HL-60 (cell line): ENCODE measurements around the gene DLEC1.

ENCODE experiments used
- DNase-seq, 2 experiments: peaks; one replicate each; pipeline ENCODE4 v3.0.0-alpha.2; 2010 to 2020; ENCODE audit warnings: low read depth in 1 of 2, low spot score in 1 of 2
- H3K27ac ChIP-seq: fragments of 250-450 bp; sonication (Bioruptor Pico); replicated peaks from 2 replicates; pipeline ENCODE4 v1.5.1; 2020; ENCODE audit warnings: mild to moderate bottlenecking, moderate library complexity
- H3K27me3 ChIP-seq: fragments of 250-450 bp; sonication (Bioruptor Pico); 2 replicates; pipeline ENCODE4 v1.5.1; 2021; ENCODE audit warnings: mild to moderate bottlenecking, moderate library complexity; ENCODE audit not compliant: insufficient read depth, poor library complexity, severe bottlenecking
- H3K4me3 ChIP-seq: replicated peaks from 2 replicates; pipeline ENCODE4 v1.5.1; 2011; ENCODE audit warnings: mild to moderate bottlenecking, control low read depth, low read length; ENCODE audit not compliant: insufficient read depth
- GABPA ChIP-seq: IDR thresholded peaks from 2 replicates; pipeline ENCODE4 v1.6.1; 2012; ENCODE audit warnings: low read depth
- POLR2AphosphoS5 ChIP-seq: IDR thresholded peaks from 2 replicates; pipeline ENCODE4 v1.6.1; 2012; ENCODE audit warnings: low read depth
- SPI1 ChIP-seq: IDR thresholded peaks from 2 replicates; pipeline ENCODE4 v1.6.1; 2012; ENCODE audit warnings: low read depth, mild to moderate bottlenecking, borderline replicate concordance
- TF ChIP-seq, protein P1 (sequence below): IDR thresholded peaks from 2 replicates; pipeline ENCODE4 v1.6.1; 2012; ENCODE audit warnings: low read depth; ENCODE audit not compliant: insufficient replicate concordance
- TF ChIP-seq, protein P2 (sequence below): IDR thresholded peaks from one replicate; pipeline ENCODE4 v1.5.1; 2011; ENCODE audit warnings: low read length, control low read depth, inconsistent platforms; ENCODE audit not compliant: insufficient read depth

The DLEC1 gene

GRCh38 chr3:38111696-38112377 is 72.8 kb downstream of the DLEC1 start:
- Histone ChIP-seq H3K27me3 (no peaks in the 10 kb centered on the region), H3K4me3 (no peak overlapping the region), H3K27ac (no peak overlapping the region)
- TF ChIP-seq GABPA (no peak), SPI1 (peak; percentile 64; the same call in 1 of the 2 replicates)
- DNase-seq = peak in 1 of 2 experiments; percentile 30

DNA sequence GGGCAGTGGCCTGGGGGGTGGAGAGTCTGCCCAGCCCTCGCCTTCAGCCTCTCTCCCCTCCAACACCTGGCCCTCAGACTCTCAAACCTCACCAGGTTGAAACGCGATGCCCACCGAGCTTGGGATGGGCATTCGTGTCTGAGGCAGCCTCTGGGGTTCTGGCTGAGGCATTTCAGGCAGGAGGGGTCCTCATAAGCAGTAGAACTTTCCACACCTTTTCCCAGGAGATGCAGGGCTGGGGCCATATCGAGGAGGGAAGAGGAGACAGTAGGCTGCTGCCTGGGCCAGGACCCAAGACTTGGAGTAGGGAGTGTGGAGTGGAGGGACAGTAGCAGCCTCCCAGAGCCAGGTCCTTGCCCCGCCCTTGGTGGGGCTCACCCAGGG is 73.4 kb downstream of the DLEC1 start:
- TF ChIP-seq GABPA = no peak
- Histone ChIP-seq H3K27ac (no peak overlapping the region), H3K27me3 (no peaks in the 10 kb centered on the region), H3K4me3 (no peak overlapping the region)
- no peak for DNase-seq

DNA sequence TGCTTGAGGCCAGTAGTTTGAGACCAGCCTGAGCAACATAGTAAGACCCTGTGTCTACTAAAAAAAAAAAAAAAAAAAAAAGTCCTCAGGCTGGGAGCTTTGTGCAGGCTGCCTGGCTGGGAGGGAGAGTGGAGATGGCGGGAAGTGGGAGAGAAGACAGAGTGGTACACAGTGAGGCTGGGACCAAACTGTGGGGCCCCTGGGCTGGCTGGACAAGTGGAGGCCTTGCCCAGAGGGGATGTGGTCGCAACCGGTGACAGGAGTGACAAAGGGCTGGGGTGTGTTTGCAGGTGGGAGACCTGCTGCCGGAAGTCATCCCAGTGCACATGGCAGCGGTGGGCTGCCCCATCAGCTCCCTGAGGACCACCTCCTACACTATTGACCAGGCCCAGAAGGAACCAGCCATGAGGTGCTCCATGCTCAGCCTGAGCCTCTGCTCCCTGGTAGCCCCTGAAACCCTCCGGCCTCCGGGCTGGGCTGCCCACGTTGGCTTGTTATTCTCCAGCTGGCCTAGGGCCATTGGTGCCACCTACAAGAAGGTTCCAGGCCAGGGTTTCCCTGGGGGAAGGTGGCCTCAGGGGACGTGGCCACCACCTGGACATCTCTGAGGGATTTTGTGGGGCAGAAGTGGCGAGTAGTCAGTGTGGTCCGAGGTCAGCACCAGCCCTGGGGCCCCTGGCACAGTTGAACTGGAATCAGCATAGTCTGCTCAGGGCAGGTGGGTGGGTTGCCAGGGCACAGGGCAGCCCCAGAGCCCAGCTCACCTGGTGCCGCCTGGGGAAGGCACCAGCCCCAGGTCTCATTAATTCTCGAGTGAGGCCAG is 75.3 kb downstream of the DLEC1 start:
- no peaks in the 10 kb centered on the region for H3K27me3 ChIP-seq

DNA sequence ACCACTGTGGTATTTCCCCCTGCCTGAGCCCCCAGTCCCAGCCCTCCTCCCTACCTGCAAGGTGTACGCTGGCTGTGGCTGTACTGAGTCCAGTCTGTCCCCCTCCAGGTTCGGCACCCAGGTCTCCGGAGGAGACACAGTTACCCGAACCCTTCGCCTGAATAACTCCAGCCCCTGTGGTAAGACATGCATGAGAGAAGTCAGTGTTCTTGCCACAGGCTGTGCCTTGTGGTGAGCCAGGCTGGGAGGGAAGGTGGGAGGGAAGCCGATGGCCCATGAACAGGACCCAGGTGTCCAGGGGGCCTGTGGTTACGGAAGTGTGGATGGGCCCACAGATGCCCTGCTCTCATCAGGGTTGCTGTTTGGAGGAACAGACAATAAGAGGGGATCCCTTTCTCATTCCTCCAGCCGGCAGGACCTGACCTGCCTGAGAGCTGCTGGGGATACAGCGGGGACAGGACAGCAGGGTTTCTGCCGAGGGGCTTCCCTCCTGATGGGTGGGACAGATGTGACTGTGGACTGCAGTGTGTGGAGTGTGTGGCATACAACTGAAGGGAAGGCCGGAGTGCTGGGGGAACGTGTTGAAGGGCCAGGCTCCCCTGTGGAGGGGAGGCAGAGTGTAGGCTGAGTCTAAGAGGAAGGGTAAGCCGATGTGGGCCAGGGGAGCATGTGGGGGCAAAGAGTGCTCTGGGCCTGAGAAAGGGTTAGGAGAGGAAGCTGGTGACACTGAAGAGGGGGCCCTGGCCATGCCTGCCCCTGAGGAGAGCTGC is 76.1 kb downstream of the DLEC1 start:
- TF ChIP-seq POLR2AphosphoS5 = peak; percentile 68; the same call in 1 of the 2 replicates
- TF ChIP-seq, protein P1, sequence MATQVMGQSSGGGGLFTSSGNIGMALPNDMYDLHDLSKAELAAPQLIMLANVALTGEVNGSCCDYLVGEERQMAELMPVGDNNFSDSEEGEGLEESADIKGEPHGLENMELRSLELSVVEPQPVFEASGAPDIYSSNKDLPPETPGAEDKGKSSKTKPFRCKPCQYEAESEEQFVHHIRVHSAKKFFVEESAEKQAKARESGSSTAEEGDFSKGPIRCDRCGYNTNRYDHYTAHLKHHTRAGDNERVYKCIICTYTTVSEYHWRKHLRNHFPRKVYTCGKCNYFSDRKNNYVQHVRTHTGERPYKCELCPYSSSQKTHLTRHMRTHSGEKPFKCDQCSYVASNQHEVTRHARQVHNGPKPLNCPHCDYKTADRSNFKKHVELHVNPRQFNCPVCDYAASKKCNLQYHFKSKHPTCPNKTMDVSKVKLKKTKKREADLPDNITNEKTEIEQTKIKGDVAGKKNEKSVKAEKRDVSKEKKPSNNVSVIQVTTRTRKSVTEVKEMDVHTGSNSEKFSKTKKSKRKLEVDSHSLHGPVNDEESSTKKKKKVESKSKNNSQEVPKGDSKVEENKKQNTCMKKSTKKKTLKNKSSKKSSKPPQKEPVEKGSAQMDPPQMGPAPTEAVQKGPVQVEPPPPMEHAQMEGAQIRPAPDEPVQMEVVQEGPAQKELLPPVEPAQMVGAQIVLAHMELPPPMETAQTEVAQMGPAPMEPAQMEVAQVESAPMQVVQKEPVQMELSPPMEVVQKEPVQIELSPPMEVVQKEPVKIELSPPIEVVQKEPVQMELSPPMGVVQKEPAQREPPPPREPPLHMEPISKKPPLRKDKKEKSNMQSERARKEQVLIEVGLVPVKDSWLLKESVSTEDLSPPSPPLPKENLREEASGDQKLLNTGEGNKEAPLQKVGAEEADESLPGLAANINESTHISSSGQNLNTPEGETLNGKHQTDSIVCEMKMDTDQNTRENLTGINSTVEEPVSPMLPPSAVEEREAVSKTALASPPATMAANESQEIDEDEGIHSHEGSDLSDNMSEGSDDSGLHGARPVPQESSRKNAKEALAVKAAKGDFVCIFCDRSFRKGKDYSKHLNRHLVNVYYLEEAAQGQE = no peak
- H3K4me3 ChIP-seq = no peak overlapping the region
- DNase-seq = peak in 1 of 2 experiments; percentile 45
- H3K27ac ChIP-seq = no peak overlapping the region
- no peaks in the 10 kb centered on the region for H3K27me3 ChIP-seq

More for the DNA sequence above, 75.3 kb downstream of the DLEC1 start:
- no peak for TF ChIP-seq GABPA
- TF ChIP-seq, protein P2, sequence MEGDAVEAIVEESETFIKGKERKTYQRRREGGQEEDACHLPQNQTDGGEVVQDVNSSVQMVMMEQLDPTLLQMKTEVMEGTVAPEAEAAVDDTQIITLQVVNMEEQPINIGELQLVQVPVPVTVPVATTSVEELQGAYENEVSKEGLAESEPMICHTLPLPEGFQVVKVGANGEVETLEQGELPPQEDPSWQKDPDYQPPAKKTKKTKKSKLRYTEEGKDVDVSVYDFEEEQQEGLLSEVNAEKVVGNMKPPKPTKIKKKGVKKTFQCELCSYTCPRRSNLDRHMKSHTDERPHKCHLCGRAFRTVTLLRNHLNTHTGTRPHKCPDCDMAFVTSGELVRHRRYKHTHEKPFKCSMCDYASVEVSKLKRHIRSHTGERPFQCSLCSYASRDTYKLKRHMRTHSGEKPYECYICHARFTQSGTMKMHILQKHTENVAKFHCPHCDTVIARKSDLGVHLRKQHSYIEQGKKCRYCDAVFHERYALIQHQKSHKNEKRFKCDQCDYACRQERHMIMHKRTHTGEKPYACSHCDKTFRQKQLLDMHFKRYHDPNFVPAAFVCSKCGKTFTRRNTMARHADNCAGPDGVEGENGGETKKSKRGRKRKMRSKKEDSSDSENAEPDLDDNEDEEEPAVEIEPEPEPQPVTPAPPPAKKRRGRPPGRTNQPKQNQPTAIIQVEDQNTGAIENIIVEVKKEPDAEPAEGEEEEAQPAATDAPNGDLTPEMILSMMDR = no peak
- TF ChIP-seq, protein P1 = no peak
- TF ChIP-seq POLR2AphosphoS5 = no peak
- TF ChIP-seq SPI1 = no peak
- DNase-seq = no peak
- Histone ChIP-seq H3K4me3 (no peak overlapping the region), H3K27ac (no peak overlapping the region)
